Keratinocyte (primary cell): ENCODE measurements around the gene C9orf50.

Experiments
- EZH2 ChIP-seq: IDR thresholded peaks from one replicate; pipeline ENCODE4 v1.6.1; 2012; ENCODE audit warnings: inconsistent platforms, mild to moderate bottlenecking, low read length, moderate library complexity
- TF ChIP-seq, protein P1 (sequence below), 3 experiments: IDR thresholded peaks in 1 of 3; conservative IDR thresholded peaks in 1 of 3; optimal IDR thresholded peaks in 1 of 3; 2 replicates in 2 of 3; 3 replicates in 1 of 3; pipeline versions ENCODE3 to v1.5.1; 2011; ENCODE audit warnings: low read length in 3 of 3, mild to moderate bottlenecking in 3 of 3, moderate library complexity in 2 of 3, control low read depth in 1 of 3, inconsistent platforms in 1 of 3; ENCODE audit not compliant: insufficient read depth in 2 of 3; ENCODE audit errors: extremely low read depth in 1 of 3

DNA sequence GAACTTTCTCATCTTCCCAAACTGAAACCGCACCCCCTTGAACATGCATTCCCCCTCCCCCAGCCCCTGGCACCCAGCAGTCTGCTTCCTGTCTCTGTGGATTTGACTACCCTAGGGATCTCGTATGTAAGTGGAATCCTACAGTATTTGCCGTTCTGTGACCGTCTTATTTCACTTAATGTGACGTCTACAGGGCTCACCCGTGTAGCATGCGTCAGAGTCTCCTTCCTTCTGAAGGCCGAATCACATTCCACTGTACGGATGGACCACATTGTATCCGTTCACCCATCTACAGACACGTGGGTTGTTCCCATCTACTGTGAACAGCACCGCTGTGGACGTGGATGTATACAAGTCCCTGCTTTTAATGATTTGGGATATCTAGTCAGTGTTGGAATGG, 49.0 kb upstream of the C9orf50 start:
- TF ChIP-seq, protein P1, sequence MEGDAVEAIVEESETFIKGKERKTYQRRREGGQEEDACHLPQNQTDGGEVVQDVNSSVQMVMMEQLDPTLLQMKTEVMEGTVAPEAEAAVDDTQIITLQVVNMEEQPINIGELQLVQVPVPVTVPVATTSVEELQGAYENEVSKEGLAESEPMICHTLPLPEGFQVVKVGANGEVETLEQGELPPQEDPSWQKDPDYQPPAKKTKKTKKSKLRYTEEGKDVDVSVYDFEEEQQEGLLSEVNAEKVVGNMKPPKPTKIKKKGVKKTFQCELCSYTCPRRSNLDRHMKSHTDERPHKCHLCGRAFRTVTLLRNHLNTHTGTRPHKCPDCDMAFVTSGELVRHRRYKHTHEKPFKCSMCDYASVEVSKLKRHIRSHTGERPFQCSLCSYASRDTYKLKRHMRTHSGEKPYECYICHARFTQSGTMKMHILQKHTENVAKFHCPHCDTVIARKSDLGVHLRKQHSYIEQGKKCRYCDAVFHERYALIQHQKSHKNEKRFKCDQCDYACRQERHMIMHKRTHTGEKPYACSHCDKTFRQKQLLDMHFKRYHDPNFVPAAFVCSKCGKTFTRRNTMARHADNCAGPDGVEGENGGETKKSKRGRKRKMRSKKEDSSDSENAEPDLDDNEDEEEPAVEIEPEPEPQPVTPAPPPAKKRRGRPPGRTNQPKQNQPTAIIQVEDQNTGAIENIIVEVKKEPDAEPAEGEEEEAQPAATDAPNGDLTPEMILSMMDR (optimal IDR thresholded peaks at IDR 0.05 in 1 of 3, IDR thresholded peaks at IDR 0.05 in 1 of 3, conservative IDR thresholded peaks at IDR 0.05 in 1 of 3; ENCODE audit: extremely low read depth in 1 of 3, insufficient read depth in 2 of 3, low read length in 3 of 3): no peak
- TF ChIP-seq EZH2: no peak
